SK-N-SH (cell line): ENCODE results near the gene TRAK1. TPM values are rescaled to one million over a fixed set of nuclear protein-coding genes. Genes with fewer than 3 reads are reported as not detected.

Source experiments
- CTCF ChIA-PET: fragments of 300-600, 350-600 bp; formaldehyde crosslinking; extraction: SDS; loops from one replicate; lab custom pipeline; 2021; lab: Yijun Ruan, JAX
- POLR2A ChIA-PET: fragments of 350-600 bp; sonication (Branson Sonifier 250); formaldehyde crosslinking; extraction: SDS; loops from one replicate; lab custom pipeline; 2020; ENCODE audit warnings: antibody characterized with exemption, inconsistent platforms; lab: Yijun Ruan, JAX
- DNase-seq: peaks from one replicate; pipeline ENCODE4 v3.0.0; 2012
- H2AFZ ChIP-seq: fragments of 200-600 bp; sonication (generic); 2 replicates; pipeline ENCODE4 v1.8.1; 2016; ENCODE audit warnings: antibody characterized with exemption, mild to moderate bottlenecking, low read depth
- H3F3A ChIP-seq: fragments of 200-600 bp; sonication (generic); replicated peaks from 2 replicates; pipeline ENCODE3; 2016; ENCODE audit warnings: antibody characterized with exemption, mild to moderate bottlenecking; ENCODE audit not compliant: insufficient read depth
- H3K27ac ChIP-seq, 2 experiments: fragments of 200-500 bp in 1 of 2; fragments of 200-600 bp in 1 of 2; sonication (Bioruptor generic) in 1 of 2; sonication (generic), shearing (Covaris generic) in 1 of 2; 2 replicates each; pipeline versions ENCODE4 v1.5.1 to v1.6.1; 2014 to 2016; ENCODE audit warnings: low read depth in 2 of 2, inconsistent platforms in 1 of 2, low read length in 1 of 2, mild to moderate bottlenecking in 1 of 2, mixed read lengths in 1 of 2
- H3K27me3 ChIP-seq: fragments of 200-600 bp; sonication (generic), shearing (Covaris generic); 2 replicates; pipeline ENCODE4 v1.6.1; 2016; ENCODE audit warnings: mixed run types; ENCODE audit not compliant: insufficient read depth
- H3K36me3 ChIP-seq, 2 experiments: fragments of 200-500 bp in 1 of 2; fragments of 200-600 bp in 1 of 2; sonication (Bioruptor generic) in 1 of 2; sonication (generic) in 1 of 2; replicated peaks in 1 of 2; 2 replicates each; pipeline versions ENCODE3 to v1.5.1; 2014 to 2016; ENCODE audit warnings: low read length in 1 of 2, mild to moderate bottlenecking in 1 of 2; ENCODE audit not compliant: insufficient read depth in 2 of 2, control insufficient read depth in 1 of 2
- H3K4me1 ChIP-seq, 2 experiments: fragments of 200-500 bp in 1 of 2; fragments of 200-600 bp in 1 of 2; sonication (Bioruptor generic) in 1 of 2; sonication (generic), shearing (Covaris generic) in 1 of 2; 2 replicates each; pipeline versions ENCODE4 v1.5.1 to v1.6.1; 2014 to 2016; ENCODE audit warnings: low read depth in 1 of 2, low read length in 1 of 2, mixed run types in 1 of 2; ENCODE audit not compliant: insufficient read depth in 2 of 2, control insufficient read depth in 1 of 2
- H3K4me2 ChIP-seq: fragments of 200-600 bp; sonication (generic), shearing (Covaris generic); 2 replicates; pipeline ENCODE4 v1.6.1; 2017; ENCODE audit warnings: mixed run types
- H3K4me3 ChIP-seq, 2 experiments: fragments of 200-500 bp in 1 of 2; fragments of 200-600 bp in 1 of 2; sonication (Bioruptor generic) in 1 of 2; sonication (generic), shearing (Covaris generic) in 1 of 2; 2 replicates each; pipeline versions ENCODE4 v1.5.1 to v1.8.1; 2014 to 2016; ENCODE audit warnings: low read depth in 2 of 2, inconsistent platforms in 1 of 2, low read length in 1 of 2, mild to moderate bottlenecking in 1 of 2, mixed read lengths in 1 of 2, moderate library complexity in 1 of 2
- H3K79me2 ChIP-seq: fragments of 200-600 bp; sonication (generic); 2 replicates; pipeline ENCODE4 v1.8.1; 2017; ENCODE audit warnings: mild to moderate bottlenecking; ENCODE audit not compliant: insufficient read depth
- H3K9ac ChIP-seq: fragments of 200-600 bp; sonication (generic); 2 replicates; pipeline ENCODE4 v1.6.1; 2017; ENCODE audit warnings: mixed run types
- H3K9me2 ChIP-seq: fragments of 200-600 bp; sonication (generic); 2 replicates; pipeline ENCODE4 v1.6.1; 2017; ENCODE audit warnings: mixed run types
- H3K9me3 ChIP-seq: fragments of 200-600 bp; sonication (generic); 2 replicates; pipeline ENCODE4 v1.6.1; 2017; ENCODE audit warnings: mixed run types, mild to moderate bottlenecking, moderate library complexity
- H4K20me1 ChIP-seq: fragments of 200-600 bp; sonication (generic); 2 replicates; pipeline ENCODE4 v1.6.1; 2017; ENCODE audit warnings: mild to moderate bottlenecking, mixed run types; ENCODE audit not compliant: insufficient read depth
- EP300 ChIP-seq, 2 experiments: IDR thresholded peaks; 2 replicates each; pipeline versions ENCODE4 v1.4.0 to v1.6.1; 2012; ENCODE audit warnings: borderline replicate concordance in 1 of 2, low read depth in 1 of 2, low read length in 1 of 2
- FOXM1 ChIP-seq: IDR thresholded peaks from 2 replicates; pipeline ENCODE4 v1.4.0; 2012; ENCODE audit warnings: low read depth, mild to moderate bottlenecking
- JUND ChIP-seq: IDR thresholded peaks from 2 replicates; pipeline ENCODE4 v1.4.0; 2012
- MXI1 ChIP-seq: IDR thresholded peaks from 2 replicates; pipeline ENCODE4 v1.6.1; 2012; ENCODE audit warnings: mild to moderate bottlenecking, low read depth, low read length, improper control_type of control experiment
- NFIC ChIP-seq: IDR thresholded peaks from 2 replicates; pipeline ENCODE4 v1.4.0; 2012; ENCODE audit warnings: borderline replicate concordance
- RFX5 ChIP-seq: IDR thresholded peaks from 2 replicates; pipeline ENCODE4 v1.6.1; 2012; ENCODE audit warnings: mild to moderate bottlenecking, improper control_type of control experiment, low read length
- SIN3A ChIP-seq: IDR thresholded peaks from 2 replicates; pipeline ENCODE4 v1.6.1; 2012; ENCODE audit warnings: low read depth, mild to moderate bottlenecking, low read length, moderate library complexity, borderline replicate concordance
- SMC3 ChIP-seq: IDR thresholded peaks from 2 replicates; pipeline ENCODE4 v1.6.1; 2012; ENCODE audit warnings: low read depth, low read length, improper control_type of control experiment
- TAF1 ChIP-seq: IDR thresholded peaks from 2 replicates; pipeline ENCODE4 v1.6.1; 2012; ENCODE audit warnings: low read depth, mild to moderate bottlenecking, low read length, moderate library complexity, borderline replicate concordance
- TCF12 ChIP-seq: IDR thresholded peaks from 2 replicates; pipeline ENCODE4 v1.4.0; 2012
- WGBS: methylation state at CpG from one replicate; pipeline ENCODE4 v1.1.6; 2017; ENCODE audit warnings: low lambda C conversion rate; 5-methylcytosine and 5-hydroxymethylcytosine counted together
- polyA plus RNA-seq, 3 experiments: library from polyadenylated mRNA; depleted of rRNA; stranded (reverse); fragments of >200 nt; gene quantifications; 2 replicates each; pipeline ENCODE4 v1.2.3, GENCODE V29; 2012
- TF ChIP-seq, protein P1 (sequence below): fragments of 150-350 bp; IDR thresholded peaks from 2 replicates; pipeline ENCODE4 v1.6.1; 2017; ENCODE audit warnings: antibody characterized with exemption, low read length, low read depth, borderline replicate concordance
- TF ChIP-seq, protein P2 (sequence below): IDR thresholded peaks from 2 replicates; pipeline ENCODE4 v1.4.0; 2012; ENCODE audit warnings: low read depth, borderline replicate concordance

TRAK1 gene
- polyA plus RNA-seq, 1 of the 3 experiments (the other 2 are of a cell fraction), result 12.5 TPM

DNA sequence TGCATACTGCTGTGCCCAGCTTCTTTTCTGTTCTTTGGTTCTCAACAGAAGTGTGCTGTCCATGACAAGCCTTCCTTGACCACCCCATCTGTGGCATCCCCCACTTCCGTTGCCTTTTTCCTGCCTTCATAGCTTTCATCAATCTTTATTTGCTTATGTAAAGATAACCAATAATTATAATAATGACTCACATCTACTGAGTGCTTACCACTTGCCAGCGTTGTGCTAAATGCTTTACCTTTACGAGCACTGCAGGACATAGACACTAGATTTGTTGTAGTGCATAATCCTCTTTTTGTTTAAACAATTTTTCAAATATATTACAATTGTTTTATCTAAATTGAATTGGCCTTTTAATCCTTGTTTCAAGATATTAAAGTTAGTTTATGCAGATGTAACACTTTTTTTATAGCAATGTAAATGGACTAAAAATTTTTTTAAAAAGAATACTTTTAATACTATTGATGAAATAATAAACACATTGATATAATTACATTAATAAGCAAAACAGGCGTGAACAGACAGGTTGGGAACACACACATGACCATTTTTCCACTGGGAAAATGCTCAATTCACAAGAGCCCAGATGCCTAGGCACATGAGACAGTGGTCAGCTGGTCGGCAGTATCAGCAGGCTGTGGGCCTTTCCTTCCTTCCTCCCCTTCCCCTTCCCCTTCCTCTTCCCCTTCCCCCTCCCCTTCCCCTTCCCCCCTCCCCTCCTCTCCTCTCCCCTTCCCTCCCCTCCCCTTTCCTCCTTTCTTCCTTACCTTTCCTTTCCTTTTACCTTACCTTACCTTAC is 42.5 kb downstream of the TRAK1 start:
- Histone ChIP-seq H3K4me1 (peaks cover 0 to 2% of the 10 kb centered on the region in 2 experiments; a peak in 1 of 4 replicates), H3K4me2 (no peak overlapping the region), H3K4me3 (no peak overlapping the region), H3K9me3 (no peaks in the 10 kb centered on the region), H3K79me2 (no peaks in the 10 kb centered on the region), H3K27ac (no peak overlapping the region), H3K27me3 (no peaks in the 10 kb centered on the region), H3K9ac (no peak overlapping the region), H3F3A (no peaks in the 10 kb centered on the region), H4K20me1 (no peaks in the 10 kb centered on the region), H2AFZ (no peak overlapping the region), H3K9me2 (no peaks in the 10 kb centered on the region), H3K36me3 (peaks cover 0 to under 1% of the 10 kb centered on the region in 2 experiments)
- CTCF ChIA-PET, result interaction anchor here (0.7 kb wide), 1 partner anchor 95 kb away, joined by 3 read pairs; no protein-coding TSS in a partner anchor
- TF ChIP-seq JUND, result no peak
- no peak for TF ChIP-seq RFX5
- no peak for TF ChIP-seq TCF12
- TF ChIP-seq MXI1, result no peak
- TF ChIP-seq, protein P1, sequence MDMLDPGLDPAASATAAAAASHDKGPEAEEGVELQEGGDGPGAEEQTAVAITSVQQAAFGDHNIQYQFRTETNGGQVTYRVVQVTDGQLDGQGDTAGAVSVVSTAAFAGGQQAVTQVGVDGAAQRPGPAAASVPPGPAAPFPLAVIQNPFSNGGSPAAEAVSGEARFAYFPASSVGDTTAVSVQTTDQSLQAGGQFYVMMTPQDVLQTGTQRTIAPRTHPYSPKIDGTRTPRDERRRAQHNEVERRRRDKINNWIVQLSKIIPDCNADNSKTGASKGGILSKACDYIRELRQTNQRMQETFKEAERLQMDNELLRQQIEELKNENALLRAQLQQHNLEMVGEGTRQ, result no peak
- TF ChIP-seq NFIC, result no peak
- WGBS, result 78% methylated on average over 5 of the region's 5 CpGs
- POLR2A ChIA-PET, result no interaction called here
- no peak for DNase-seq

DNA sequence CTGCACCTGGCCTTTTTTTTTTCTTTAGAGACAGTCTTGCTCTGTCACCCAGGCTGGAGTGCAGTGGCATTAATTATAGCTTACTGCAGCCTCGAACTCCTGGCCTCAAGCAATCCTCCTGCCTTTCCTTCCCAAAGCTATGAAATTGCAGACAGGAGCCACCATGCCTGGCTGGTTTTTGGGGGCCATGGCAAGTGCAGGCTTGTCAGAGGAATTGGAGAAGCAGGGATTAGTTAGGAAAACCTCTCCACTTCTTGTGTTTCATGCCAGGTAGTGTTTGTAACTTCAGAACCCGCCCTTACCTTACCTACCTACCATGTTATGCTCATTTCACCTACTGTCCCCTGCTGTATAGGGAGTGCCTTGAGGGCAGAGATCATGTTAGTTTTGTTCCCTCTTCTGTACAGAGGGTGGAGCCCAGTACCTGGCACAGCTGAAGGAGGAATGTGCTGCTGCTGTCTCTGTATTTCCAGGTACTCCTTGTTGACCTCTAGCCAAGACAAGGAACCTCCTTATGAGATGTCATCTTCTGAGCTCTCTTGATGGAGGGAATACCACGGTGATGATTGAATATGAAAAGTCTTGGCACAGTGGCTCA is 43.8 kb downstream of the TRAK1 start:
- Histone ChIP-seq H3K79me2 (no peaks in the 10 kb centered on the region), H2AFZ (no peak overlapping the region), H3K27me3 (no peaks in the 10 kb centered on the region), H3K4me3 (no peak overlapping the region), H3K9me3 (no peaks in the 10 kb centered on the region), H3K9ac (no peak overlapping the region), H3K36me3 (no peaks in the 10 kb centered on the region), H3K4me2 (no peak overlapping the region), H3K4me1 (peaks cover 0 to 2% of the 10 kb centered on the region in 2 experiments; a peak in 1 of 4 replicates), H4K20me1 (no peaks in the 10 kb centered on the region), H3K9me2 (no peaks in the 10 kb centered on the region), H3F3A (no peaks in the 10 kb centered on the region), H3K27ac (no peak overlapping the region)
- WGBS, result 72% methylated on average over 3 of the region's 3 CpGs
- no peak for DNase-seq
- CTCF ChIA-PET, result interaction anchor here (0.9 to 2.5 kb wide), 4 partner anchors 9 to 17 kb away, joined by 3 to 8 read pairs (median 4); no protein-coding TSS in a partner anchor
- TF ChIP-seq EP300 (IDR thresholded peaks at IDR 0.05; ENCODE audit: borderline replicate concordance in 1 of 2, low read depth in 1 of 2, low read length in 1 of 2), result no peak
- no peak for TF ChIP-seq FOXM1
- TF ChIP-seq SIN3A, result no peak
- no peak for TF ChIP-seq SMC3
- TF ChIP-seq, protein P2, sequence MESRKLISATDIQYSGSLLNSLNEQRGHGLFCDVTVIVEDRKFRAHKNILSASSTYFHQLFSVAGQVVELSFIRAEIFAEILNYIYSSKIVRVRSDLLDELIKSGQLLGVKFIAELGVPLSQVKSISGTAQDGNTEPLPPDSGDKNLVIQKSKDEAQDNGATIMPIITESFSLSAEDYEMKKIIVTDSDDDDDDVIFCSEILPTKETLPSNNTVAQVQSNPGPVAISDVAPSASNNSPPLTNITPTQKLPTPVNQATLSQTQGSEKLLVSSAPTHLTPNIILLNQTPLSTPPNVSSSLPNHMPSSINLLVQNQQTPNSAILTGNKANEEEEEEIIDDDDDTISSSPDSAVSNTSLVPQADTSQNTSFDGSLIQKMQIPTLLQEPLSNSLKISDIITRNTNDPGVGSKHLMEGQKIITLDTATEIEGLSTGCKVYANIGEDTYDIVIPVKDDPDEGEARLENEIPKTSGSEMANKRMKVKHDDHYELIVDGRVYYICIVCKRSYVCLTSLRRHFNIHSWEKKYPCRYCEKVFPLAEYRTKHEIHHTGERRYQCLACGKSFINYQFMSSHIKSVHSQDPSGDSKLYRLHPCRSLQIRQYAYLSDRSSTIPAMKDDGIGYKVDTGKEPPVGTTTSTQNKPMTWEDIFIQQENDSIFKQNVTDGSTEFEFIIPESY, result no peak
- TF ChIP-seq JUND, result no peak
- no peak for TF ChIP-seq TAF1
- POLR2A ChIA-PET, result no interaction called here
